Measurements from ENCODE around the gene HMGCLL1.

HMGCLL1 gene

DNA sequence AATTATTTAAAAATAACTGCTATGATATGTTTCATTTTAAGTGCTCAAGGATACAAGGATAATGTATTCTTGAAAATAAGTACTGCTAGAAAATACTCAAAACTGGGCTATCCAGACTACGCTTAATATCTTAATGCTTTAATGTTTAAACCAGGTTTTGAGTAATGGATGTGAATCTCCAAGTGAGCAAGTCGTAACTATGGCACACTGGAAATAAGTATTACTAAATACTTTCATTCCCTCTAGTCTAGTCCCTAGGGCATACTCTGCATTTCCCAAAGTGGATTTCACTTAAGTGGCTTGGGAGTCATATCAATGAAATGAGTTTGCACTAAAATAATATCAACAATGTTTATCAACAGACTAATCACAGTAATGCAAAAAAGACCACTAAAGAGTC, 48.1 kb downstream of the HMGCLL1 start:
- no peak for DNase-seq

DNA sequence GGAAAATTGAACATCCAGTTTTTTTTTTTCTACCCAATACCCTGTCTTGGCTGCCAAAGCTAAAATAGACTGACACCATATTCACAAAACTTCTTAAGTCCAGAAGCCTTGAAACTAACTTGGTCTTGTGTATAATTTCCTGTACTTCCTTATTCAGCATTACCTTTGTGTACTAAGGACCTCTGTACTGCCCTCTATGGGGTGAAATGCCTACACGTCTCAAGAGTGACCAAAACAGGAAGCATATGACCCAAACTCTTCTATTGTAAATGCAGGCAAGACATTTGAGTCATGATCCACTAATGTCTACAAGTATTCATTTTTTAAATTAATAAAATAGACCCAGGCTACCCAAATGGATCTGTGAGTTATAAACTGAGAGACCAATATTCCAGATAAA, 50.4 kb downstream of the HMGCLL1 start:
- DNase-seq = no peak

DNA sequence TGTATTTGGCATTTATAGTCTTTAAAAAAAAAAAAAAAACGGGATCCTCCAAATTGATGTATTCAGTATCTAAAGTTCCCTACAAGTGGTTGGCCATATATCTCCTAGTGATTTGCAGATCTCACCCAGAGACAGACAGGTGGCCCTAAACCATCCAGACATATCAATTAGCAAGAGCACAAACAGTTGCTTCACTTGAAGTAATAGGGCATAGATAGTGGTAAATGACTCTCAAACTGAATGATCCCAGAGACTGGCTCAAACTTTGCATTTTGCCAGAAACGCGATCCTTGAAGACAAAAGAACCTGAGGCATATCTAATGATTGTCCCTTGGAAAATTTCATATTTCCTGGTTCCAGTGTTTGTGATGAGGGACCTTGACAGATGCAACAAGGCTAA, 54.6 kb downstream of the HMGCLL1 start:
- DNase-seq = no peak

DNA sequence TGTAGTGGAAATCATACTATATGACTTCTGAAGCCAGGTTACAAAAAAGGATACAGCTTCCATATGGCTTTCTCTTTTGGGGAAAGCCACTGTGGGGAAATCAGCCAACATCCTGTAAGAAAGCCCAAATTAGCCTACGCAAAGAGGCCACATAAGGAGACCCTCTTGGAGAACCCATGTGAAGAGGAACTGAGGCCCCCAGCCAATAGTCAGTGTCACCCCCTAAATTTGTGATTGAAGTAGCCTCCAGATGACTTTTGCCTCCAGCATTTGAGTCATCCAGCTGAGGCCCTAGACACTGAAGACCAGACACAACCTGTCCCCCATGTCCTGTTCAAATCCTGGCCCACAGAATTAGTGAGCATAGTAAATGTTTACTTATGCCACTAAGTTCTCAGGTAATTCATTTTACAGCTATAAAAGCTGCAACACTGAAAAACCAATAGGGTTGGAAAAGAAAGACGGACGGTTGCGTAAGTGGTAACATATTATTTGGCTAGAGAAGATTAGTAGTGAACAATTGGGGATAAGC, 60.4 kb downstream of the HMGCLL1 start:
- DNase-seq = no peak

DNA sequence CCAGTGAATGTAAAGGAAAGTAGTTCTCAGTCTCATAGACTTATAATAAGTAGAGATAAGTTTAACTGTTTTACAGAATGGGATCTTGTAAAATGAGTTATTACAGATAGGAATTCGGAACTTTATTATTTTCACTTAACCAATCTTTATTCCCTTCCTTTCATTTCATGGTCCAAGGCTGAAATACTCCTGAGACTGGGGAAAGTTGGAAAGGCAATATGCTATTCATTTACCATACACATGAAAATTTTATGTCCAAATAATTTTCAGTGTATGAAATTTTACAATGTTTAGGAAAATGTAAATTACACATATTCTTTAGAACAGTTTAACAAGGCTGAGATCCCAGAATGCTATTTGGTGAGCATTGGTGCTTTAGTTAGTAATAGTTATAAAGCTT, 62.3 kb downstream of the HMGCLL1 start:
- DNase-seq = no peak

DNA sequence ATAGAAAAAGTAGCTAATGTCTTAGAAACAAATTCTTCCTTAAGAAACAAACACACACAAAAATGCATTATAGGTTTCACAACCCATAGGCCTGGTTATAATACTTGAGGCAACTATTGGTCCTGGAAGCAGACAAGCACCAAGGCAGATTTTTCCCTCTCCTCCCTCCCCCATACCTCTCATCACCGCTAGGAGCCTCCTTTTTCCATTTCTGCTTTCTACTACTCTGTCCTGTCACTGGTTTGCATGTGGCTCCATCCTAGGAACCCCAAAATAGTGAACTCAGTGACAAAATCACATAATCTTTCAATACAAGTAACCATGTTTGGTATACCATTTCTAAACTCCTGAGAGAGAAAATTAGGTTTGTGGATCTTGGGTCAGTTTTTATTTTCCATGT, 66.1 kb downstream of the HMGCLL1 start:
- no peak for DNase-seq

DNA sequence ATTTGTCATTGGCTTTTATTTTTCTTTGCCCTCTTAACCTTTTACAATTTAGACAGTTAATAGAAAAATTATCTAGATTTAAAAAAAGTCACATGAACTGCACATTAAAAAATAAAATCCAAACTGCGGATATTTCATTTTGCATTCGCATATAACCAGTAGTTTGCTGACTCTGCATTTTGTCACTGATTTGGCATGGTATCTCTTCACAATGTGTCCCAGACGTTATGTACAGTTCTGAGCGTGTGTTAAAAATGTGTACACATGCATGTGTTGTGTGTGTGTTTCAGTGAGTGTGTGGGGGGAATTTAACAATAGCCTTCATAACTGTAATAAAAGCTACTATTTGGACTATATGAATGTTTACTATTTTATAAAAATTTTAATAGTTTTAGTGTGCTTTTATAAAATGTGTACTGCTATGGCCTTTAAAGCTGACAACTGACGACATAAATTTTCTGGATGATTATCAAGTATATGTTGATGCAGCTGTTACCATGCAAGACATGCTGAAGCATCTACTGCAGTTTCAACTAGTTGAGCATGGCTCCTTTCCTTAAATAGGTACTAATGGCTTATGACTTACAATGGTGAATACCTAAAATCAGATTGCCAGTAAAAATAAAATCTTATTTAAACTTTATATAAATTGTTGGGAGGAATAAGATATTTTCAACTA, 67.7 kb downstream of the HMGCLL1 start:
- DNase-seq = no peak

DNA sequence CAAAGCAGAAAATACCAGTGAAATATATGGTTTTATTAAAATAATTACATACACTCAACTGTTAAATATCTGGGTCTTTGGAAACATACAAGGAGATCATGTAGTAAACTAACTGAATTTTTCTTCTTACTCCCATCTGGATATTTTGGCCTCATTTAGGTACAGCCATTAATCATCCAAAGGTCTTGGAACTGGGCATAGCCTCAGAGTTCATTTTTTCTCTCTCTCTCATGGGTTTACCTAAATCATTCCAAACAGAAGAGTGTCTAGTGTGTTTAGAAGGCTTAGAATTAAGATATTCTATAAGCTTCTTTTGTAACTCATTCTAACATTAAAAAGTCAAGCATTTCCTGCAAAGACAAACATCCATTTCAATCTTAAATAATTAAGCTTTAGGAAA, 79.4 kb downstream of the HMGCLL1 start:
- no peak for DNase-seq

DNA sequence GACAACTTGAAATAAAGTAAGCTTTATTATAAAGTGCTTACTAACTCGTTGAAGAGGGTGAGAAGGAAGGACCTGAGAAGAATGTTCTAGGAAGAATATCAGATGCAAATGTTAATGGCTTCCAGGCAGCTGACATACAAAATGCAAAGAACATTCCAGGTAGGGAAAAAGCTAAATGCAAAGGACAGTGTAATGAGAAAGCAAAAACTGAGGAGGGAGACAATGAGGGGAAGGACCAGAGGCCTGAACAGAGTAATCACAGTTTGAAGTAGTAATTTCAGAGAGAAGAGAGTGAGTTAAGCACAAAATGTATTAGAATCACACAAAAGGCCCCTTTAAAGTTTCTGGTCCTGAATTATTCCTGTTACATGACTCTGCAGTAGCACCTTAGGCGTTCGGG, 81.3 kb downstream of the HMGCLL1 start:
- no peak for DNase-seq

DNA sequence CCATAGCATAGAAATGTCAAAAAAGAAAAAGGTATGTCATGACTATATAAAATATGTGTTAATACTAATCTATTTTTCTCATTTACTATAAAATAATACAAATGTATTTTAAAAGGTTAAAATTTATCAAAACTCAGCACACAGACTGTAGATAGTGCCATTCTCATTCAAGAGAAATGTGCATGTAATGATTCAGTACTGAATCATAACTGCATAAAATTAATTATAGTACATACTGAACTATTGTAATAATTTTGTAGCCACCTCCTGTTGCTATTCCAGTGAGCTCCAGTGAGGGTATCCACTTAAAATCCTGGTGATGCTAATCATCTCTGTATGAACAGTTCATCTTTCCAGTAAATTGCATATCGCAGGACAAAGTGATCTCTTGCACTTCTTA, 82.8 kb downstream of the HMGCLL1 start:
- no peak for DNase-seq

DNA sequence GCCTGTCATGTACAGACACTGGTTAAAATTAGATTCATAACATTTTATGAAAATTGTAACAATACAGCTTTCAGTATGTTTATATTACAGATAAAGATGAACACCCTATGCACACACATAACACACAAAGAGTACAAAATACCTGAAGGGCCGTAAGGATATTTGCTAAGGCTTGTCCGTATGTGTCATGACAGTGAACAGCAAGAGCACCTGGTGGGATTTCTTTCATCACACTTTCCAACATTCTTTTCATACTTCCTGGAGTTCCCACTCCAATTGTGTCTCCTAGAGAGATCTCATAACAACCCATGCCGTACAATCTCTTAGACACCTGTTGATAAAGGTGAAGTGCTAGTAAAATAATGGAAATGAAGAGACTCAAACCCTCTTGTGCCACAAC, 83.7 kb downstream of the HMGCLL1 start:
- no peak for DNase-seq

DNA sequence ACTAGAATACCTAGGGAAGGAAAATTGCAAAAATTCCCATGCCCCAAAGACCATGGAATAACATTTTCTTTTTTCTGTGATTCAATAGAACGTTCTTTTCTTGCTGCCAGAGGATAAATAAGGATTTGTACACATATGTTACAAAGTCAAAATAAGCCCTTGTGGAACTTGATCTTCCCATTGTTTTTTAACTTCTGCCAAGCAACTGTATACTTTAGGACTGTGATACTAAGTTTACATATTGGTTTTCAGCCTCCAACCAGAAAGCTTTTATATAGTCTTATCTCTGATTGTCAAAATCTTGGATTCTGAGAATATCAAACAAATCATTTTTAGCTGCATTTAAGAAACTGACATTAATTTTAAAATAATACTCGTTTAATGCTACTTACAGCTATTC, 84.6 kb downstream of the HMGCLL1 start:
- DNase-seq = no peak

DNA sequence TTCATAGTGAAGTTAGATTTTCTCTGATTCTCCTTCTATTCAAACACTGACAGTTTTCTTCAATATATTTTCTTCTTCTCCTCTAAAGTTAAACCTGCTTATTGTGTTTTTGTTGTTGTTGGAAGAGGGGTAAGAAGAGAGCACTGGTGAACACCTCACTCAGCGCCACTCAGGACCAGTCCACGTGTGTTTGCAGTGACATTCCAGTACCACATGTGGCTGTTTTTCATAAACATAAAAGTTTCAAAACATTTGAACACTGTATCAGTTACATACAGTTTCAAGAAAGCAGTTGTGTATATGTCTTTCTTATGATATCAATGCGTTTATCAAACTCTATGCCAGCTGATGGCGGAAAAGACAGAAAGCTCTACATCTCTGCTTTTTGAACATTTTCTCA, 86.7 kb downstream of the HMGCLL1 start:
- no peak for DNase-seq

DNA sequence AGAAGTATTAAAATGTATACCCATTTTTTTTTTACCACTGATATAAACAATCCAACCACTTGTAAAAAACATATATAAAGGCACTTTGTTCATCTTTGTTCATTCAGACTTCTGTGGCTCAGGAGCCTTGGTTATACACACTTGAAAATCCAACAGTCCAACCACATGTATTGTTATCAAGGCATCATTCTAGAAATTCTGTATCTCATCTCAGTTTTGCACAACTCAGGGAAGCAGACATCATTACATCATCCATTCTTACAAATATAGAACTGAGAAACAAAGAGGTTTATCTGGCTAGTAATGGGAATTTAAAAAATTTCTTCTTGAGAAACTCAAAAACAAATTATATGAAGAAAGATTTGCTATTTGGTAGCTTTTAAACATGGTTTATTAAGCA, 88.1 kb downstream of the HMGCLL1 start:
- DNase-seq = no peak

DNA sequence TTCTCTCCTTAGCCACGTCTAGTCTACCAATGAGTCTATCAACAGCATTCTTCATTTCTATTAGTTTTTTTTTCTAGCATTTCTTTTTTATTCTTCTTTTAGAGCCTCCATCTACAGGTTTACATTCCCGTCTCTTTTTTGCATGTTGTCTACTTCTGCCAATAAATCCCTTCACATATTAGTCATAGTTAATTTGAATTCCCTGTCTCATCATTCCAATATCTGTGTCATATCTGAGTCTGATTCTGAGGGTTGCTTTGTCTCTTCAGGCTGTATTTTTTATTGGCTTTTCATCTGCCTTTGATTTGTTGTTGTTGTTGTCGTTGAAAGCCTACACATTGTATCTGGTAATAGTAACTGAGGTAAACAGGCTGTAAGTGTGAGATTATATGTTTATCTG, 104.6 kb downstream of the HMGCLL1 start:
- DNase-seq = no peak

DNA sequence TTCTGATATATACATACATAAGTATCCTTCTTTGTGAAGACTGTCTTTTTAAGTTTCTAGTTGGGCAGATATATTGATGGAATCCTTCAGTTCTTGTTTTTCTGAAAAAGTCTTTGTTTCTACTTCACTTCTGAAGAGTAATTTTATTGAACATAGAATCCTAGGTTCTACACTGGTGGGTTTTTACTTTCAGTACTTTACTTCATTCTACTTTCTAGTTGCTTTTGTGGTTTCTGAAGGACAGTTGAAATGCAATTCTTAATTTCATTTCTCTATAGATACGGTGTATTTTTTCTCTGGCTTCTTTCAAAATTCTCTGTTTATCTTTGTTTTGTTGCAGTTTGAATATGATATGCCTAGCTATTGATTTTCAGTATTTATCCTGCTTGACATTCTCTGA, 105.3 kb downstream of the HMGCLL1 start:
- DNase-seq = no peak

DNA sequence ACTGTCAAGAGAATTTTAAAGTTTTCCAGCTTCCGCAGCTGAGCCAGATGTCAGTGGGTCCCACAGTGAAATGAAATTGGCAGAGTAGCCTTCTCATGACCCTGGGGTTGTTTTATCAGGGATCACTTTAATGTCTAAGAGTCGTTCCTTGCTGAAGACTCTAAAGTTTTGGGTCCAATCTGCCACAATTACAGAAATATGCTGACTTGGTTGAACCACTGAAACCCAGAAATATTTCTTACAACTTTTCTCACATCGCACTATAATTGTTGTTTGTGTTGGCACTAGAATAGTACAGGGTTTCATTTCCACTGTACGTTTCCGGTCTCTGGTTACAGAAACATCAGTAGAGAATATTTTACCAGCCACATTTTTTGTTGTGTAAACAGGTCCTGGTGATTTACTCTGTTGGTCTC, 109.0 kb downstream of the HMGCLL1 start:
- no peak for DNase-seq

DNA sequence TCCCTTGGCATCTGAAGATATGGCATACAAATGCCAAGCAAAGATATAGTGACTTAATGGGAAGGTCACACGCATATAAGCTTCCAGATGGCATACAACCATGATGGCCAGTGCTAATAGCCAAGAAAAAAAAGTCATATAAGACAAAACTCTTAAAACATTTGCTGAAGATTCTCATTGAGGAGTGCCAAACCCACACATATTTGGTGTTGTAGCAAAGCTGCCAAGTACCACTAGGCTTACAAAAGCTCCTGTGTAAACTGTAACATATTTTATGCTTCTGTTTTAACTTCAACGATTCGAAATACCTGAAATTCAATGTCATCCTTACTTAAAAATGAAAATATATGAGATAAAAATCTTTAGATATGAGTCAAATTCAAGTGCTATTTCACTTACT, 123.0 kb downstream of the HMGCLL1 start:
- DNase-seq = no peak

DNA sequence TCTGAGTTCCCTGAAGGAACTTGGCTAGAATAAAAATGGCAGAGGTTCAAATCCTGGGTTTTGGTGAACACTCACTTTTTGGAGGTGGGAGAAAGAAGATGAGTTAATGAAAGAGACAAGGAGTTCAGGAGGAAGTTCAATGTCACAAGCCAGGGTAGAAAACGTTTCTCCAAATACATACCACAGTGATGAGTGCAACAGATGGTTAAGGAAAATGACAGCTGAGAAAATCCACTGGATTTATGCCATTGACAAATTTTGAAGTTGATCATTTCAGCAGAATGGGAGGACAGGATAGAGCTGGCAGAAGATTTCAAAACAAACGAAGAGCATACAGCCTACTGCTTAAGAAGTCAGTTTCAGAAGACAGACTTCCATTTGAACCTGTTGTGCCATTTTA, 129.0 kb downstream of the HMGCLL1 start:
- no peak for DNase-seq

DNA sequence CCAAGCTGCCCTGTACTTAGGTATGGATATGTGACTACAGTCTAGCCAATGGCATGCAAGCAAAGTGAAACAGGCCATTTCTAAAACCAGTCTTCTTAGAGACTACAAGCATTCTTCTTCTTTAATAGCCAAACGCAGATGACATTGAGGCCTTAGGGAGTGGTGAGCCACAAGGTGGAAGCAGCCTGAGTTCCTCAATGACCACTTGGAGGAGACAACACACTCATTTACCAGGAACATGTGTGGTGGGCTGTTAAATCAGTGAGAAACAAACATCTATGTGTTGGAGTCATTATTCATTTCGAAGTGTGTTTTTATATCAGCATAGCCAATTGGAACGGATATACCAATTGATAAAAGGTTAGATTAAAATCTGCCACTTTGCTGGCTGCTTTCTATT, 129.8 kb downstream of the HMGCLL1 start:
- no peak for DNase-seq

DNA sequence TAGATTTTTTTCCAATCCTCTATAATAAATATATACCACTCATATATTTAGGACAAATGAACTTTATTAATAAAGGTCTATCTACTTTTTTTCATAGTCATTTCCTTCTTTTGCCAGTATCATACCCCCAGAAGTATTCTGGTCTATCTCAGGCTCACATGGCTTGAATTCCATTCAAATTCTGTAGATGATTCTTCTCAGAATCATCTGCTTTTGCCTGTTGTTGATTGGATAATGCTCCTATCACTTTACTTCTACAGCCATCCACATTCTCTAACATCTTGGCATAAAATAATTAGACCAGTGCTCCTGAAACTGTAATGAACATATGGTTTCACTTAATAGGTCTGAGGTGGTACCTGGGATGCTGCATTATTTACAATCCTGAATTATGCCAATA, 130.5 kb downstream of the HMGCLL1 start:
- no peak for DNase-seq

DNA sequence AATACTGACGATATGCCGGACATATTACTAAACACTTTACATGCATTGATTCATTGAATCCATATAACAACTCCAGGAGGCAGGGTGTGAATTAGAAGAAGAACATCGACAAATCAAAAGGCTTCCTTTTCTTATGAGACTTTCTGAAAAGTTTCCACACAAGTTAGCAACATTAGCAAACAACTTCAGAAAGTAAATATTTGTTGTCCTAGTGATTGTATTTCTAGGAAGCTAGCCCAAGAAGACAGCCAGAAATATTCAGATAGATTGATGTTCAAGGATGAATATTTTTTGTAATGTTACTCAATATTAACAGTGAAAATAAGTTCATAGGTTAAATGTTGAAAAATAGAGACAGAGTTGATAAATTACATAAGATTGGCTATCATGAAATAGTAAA, 131.1 kb downstream of the HMGCLL1 start:
- no peak for DNase-seq

DNA sequence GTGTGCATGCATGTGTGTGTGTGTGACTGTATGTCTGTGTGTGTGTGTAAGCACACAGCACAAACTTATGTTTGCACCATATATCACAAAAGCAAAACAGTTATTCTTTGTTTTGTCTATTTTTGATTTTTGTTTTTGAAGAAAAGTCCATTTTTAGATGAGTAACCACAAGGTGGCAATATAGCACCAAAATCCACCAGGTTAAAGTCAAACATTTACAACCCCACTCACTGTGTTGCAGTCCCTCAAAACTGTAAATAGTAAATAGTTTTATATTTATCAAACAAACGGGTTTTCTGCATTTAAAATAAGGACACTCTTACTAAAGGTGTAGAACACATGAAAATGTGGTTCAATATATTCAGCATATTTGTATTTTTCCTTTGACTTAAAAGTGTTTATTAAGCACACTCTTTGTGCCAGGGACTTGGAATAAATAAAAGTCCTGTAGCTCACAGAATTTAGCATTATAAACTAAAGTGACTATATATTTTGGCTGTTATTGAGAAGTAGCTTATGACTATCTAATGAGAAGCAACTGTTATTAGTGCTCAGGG, 133.3 kb downstream of the HMGCLL1 start:
- no peak for DNase-seq

DNA sequence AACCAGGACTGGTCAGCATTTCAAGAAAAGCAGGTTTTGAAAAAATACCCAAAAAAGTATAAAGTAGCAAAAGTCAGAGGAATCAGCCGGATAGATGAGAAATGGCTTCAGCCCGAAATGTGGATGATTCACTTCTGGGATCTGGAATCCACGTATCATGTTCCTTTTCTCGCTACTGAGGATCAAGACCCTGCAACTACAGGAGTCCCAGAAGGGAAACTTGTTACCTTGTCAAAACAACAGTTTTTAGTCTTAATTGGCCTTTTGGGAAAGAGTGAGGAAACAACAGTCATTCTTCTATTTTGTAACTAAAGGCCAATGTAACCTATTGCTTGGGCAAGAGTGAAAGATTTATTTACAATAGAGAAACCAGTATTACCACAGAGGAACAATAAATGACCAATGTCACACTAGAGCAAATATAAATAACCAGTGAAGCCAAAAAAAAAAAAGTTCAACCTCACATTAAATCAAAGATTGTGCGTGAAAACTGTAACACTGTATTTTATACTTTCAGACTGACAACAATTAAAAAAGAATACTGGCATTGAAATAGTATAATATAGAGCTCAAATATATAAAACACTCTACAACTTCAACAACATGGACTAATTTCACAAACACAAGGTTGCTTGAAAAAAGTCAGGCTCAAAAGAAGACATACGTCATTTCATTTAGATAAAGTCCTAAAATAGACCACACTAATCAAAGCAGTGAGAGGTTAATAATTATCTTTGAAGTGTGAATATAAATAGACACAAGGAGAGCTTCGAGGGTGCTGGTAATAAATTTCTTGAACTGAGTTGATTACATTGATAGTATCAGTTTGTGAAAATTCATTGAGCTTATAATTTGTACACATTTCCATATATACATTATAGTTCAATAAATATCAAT, 135.5 kb downstream of the HMGCLL1 start:
- DNase-seq = no peak
